H1 (cell line): ENCODE data around the gene SERPINA12. TPM values are rescaled to one million over a fixed set of nuclear protein-coding genes. Genes with fewer than 3 reads are reported as not detected.

ENCODE experiments used
- CTCF ChIA-PET: fragments of 300-600 bp; sonication (Branson Sonifier 250); formaldehyde crosslinking; loops from one replicate; lab custom pipeline; 2021; ENCODE audit not compliant: partially characterized antibody; lab: Charles Lee
- POLR2A ChIA-PET: fragments of 300-600 bp; sonication (Branson Sonifier 250); formaldehyde crosslinking; loops from one replicate; lab custom pipeline; 2021; ENCODE audit warnings: inconsistent platforms; ENCODE audit not compliant: partially characterized antibody; lab: Charles Lee
- DNase-seq, 2 experiments: peaks; one replicate each; pipeline versions ENCODE4 v3.0.0 to v3.0.0-alpha.2; 2010 to 2022; ENCODE audit warnings: low spot score in 2 of 2, low read depth in 1 of 2, mixed read lengths in 1 of 2
- FAIRE-seq: peaks from 2 replicates; lab custom pipeline; 2011; peaks lifted over from hg19 to GRCh38; lab: Jason Lieb, UNC
- H2AFZ ChIP-seq: 2 replicates; pipeline ENCODE4 v1.8.1; 2012; ENCODE audit warnings: low read length, inconsistent platforms
- H2AK5ac ChIP-seq: 2 replicates; pipeline ENCODE4 v1.6.1; 2013; ENCODE audit warnings: low read depth, low read length
- H2BK120ac ChIP-seq: replicated peaks from 2 replicates; pipeline ENCODE3; 2013; ENCODE audit warnings: low read depth, low read length, inconsistent platforms
- H2BK12ac ChIP-seq: 2 replicates; pipeline ENCODE4 v1.6.1; 2013; ENCODE audit warnings: low read depth, low read length
- H2BK15ac ChIP-seq: 2 replicates; pipeline ENCODE4 v1.6.1; 2013; ENCODE audit warnings: low read length
- H2BK20ac ChIP-seq: 2 replicates; pipeline ENCODE4 v1.6.1; 2013; ENCODE audit warnings: low read length
- H2BK5ac ChIP-seq: 2 replicates; pipeline ENCODE4 v1.6.1; 2013; ENCODE audit warnings: low read depth, low read length
- H3K14ac ChIP-seq: 2 replicates; pipeline ENCODE4 v1.6.1; 2013; ENCODE audit warnings: inconsistent platforms; ENCODE audit not compliant: insufficient read length
- H3K18ac ChIP-seq: 2 replicates; pipeline ENCODE4 v1.6.1; 2013; ENCODE audit warnings: low read length; ENCODE audit errors: extremely low read depth
- H3K23ac ChIP-seq: 2 replicates; pipeline ENCODE4 v1.6.1; 2013; ENCODE audit warnings: inconsistent platforms; ENCODE audit not compliant: insufficient read length
- H3K23me2 ChIP-seq: 2 replicates; pipeline ENCODE4 v1.6.1; 2013; ENCODE audit warnings: low read depth, low read length
- H3K27ac ChIP-seq: 2 replicates; pipeline ENCODE4 v1.6.1; 2011; ENCODE audit warnings: low read depth, low read length, inconsistent platforms
- H3K27me3 ChIP-seq, 4 experiments: replicated peaks in 1 of 4; 1 replicate in 1 of 4; 2 replicates in 3 of 4; pipeline versions ENCODE4 v1.6.1 to v1.8.1; 2011 to 2013; ENCODE audit warnings: low read length in 3 of 4, mild to moderate bottlenecking in 3 of 4, inconsistent platforms in 2 of 4, mixed read lengths in 2 of 4, moderate library complexity in 1 of 4; ENCODE audit not compliant: control insufficient read depth in 3 of 4, insufficient read depth in 3 of 4; ENCODE audit errors: extremely low read depth in 1 of 4
- H3K36me3 ChIP-seq, 4 experiments: 2 replicates each; pipeline versions ENCODE4 v1.6.1 to v1.8.1; 2011 to 2013; ENCODE audit warnings: mild to moderate bottlenecking in 4 of 4, low read length in 3 of 4, moderate library complexity in 2 of 4, control low read depth in 1 of 4, inconsistent platforms in 1 of 4; ENCODE audit not compliant: insufficient read depth in 4 of 4, control insufficient read depth in 2 of 4
- H3K4ac ChIP-seq: replicated peaks from 2 replicates; pipeline ENCODE3; 2013; ENCODE audit warnings: low read length, low read depth, mixed read lengths, inconsistent platforms; ENCODE audit not compliant: insufficient read length
- H3K4me1 ChIP-seq, 4 experiments: replicated peaks in 1 of 4; 1 replicate in 1 of 4; 2 replicates in 3 of 4; pipeline versions ENCODE4 v1.6.1 to v1.8.1; 2011 to 2013; ENCODE audit warnings: low read length in 3 of 4, inconsistent platforms in 2 of 4, mixed read lengths in 1 of 4; ENCODE audit not compliant: insufficient read depth in 4 of 4, control insufficient read depth in 3 of 4
- H3K4me2 ChIP-seq, 2 experiments: 2 replicates each; pipeline versions ENCODE4 v1.6.1 to v1.8.1; 2011 to 2013; ENCODE audit warnings: low read depth in 2 of 2, low read length in 2 of 2, control low read depth in 1 of 2, inconsistent platforms in 1 of 2, mild to moderate bottlenecking in 1 of 2; ENCODE audit not compliant: insufficient read depth in 1 of 2
- H3K4me3 ChIP-seq, 4 experiments: fragments of 200-600, 300-600 bp in 1 of 4; sonication (generic), shearing (Covaris generic), sonication (Bioruptor Twin) in 1 of 4; 2 replicates each; pipeline versions ENCODE4 v1.5.1 to v1.8.1; 2011 to 2016; ENCODE audit warnings: low read length in 4 of 4, low read depth in 3 of 4, control low read depth in 2 of 4, inconsistent platforms in 2 of 4, mild to moderate bottlenecking in 2 of 4, mixed read lengths in 1 of 4, moderate library complexity in 1 of 4; ENCODE audit not compliant: insufficient read depth in 2 of 4; ENCODE audit errors: extremely low read depth in 1 of 4
- H3K56ac ChIP-seq: replicated peaks from 2 replicates; pipeline ENCODE3; 2013; ENCODE audit warnings: low read depth, mild to moderate bottlenecking, mixed read lengths, low read length, inconsistent platforms; ENCODE audit not compliant: insufficient read length
- H3K79me1 ChIP-seq: 2 replicates; pipeline ENCODE4 v1.6.1; 2013; ENCODE audit warnings: low read depth, low read length, control low read depth
- H3K79me2 ChIP-seq, 2 experiments: 2 replicates each; pipeline versions ENCODE4 v1.6.1 to v1.8.1; 2012 to 2013; ENCODE audit warnings: low read length in 2 of 2, mild to moderate bottlenecking in 2 of 2, inconsistent platforms in 1 of 2; ENCODE audit not compliant: insufficient read depth in 2 of 2, control insufficient read depth in 1 of 2
- H3K9ac ChIP-seq, 4 experiments: replicated peaks in 1 of 4; 1 replicate in 1 of 4; 2 replicates in 3 of 4; pipeline versions ENCODE4 v1.6.1 to v1.8.1; 2011 to 2013; ENCODE audit warnings: low read depth in 3 of 4, low read length in 3 of 4, control low read depth in 2 of 4, mild to moderate bottlenecking in 2 of 4, moderate library complexity in 2 of 4, inconsistent platforms in 1 of 4; ENCODE audit errors: extremely low read depth in 1 of 4
- H3K9me3 ChIP-seq, 2 experiments: 2 replicates each; pipeline versions ENCODE4 v1.6.1 to v1.8.1; 2012 to 2013; ENCODE audit warnings: mild to moderate bottlenecking in 2 of 2, moderate library complexity in 2 of 2, control low read depth in 1 of 2, inconsistent platforms in 1 of 2, low read depth in 1 of 2, low read length in 1 of 2, mixed read lengths in 1 of 2; ENCODE audit not compliant: insufficient read depth in 2 of 2
- H4K20me1 ChIP-seq, 2 experiments: replicated peaks in 1 of 2; 2 replicates each; pipeline versions ENCODE3 to v1.8.1; 2011 to 2013; ENCODE audit warnings: inconsistent platforms in 2 of 2, low read length in 2 of 2, mild to moderate bottlenecking in 1 of 2; ENCODE audit not compliant: insufficient read depth in 2 of 2, control insufficient read depth in 1 of 2
- H4K5ac ChIP-seq: 2 replicates; pipeline ENCODE4 v1.6.1; 2013; ENCODE audit warnings: low read length, low read depth, mixed read lengths, inconsistent platforms; ENCODE audit not compliant: insufficient read length
- H4K8ac ChIP-seq: 2 replicates; pipeline ENCODE4 v1.8.0; 2013; ENCODE audit warnings: mild to moderate bottlenecking, moderate library complexity, low read length, inconsistent platforms; ENCODE audit not compliant: insufficient read depth; ENCODE audit errors: extremely low read depth
- H4K91ac ChIP-seq: replicated peaks from 2 replicates; pipeline ENCODE3; 2013; ENCODE audit warnings: low read length, mixed read lengths, inconsistent platforms; ENCODE audit not compliant: insufficient read length
- CBX5 ChIP-seq: fragments of 300-800, 300-1000 bp; sonication (generic); IDR thresholded peaks from 2 replicates; pipeline ENCODE4 v1.7.1; 2016; ENCODE audit warnings: antibody characterized with exemption, low read length, low read depth
- CEBPB ChIP-seq: IDR thresholded peaks from 2 replicates; pipeline ENCODE4 v1.6.1; 2012; ENCODE audit warnings: low read depth, low read length
- GTF2F1 ChIP-seq: IDR thresholded peaks from 2 replicates; pipeline ENCODE4 v1.6.1; 2012; ENCODE audit warnings: low read depth, low read length, improper control_type of control experiment, borderline replicate concordance
- KDM4A ChIP-seq: IDR thresholded peaks from one replicate; pipeline ENCODE4 v1.7.1; 2012; ENCODE audit warnings: low read depth, mild to moderate bottlenecking, moderate library complexity, low read length, inconsistent platforms; ENCODE audit not compliant: severe bottlenecking
- PHF8 ChIP-seq: fragments of 200-600 bp; sonication (generic); conservative IDR thresholded peaks from 2 replicates; pipeline ENCODE4 v1.7.1; 2012; ENCODE audit warnings: low read depth, mild to moderate bottlenecking, inconsistent platforms, low read length, moderate library complexity
- RAD21 ChIP-seq, 2 experiments: IDR thresholded peaks in 1 of 2; conservative IDR thresholded peaks in 1 of 2; 2 replicates each; pipeline ENCODE4 v1.6.1; 2011; ENCODE audit warnings: low read depth in 2 of 2, low read length in 2 of 2, improper control_type of control experiment in 1 of 2, inconsistent platforms in 1 of 2, mild to moderate bottlenecking in 1 of 2, moderate library complexity in 1 of 2
- WGBS, 2 experiments: shearing (Covaris generic) in 1 of 2; methylation state at CpG; one replicate each; pipeline versions ENCODE4 v1.1.6 to v1.1.7; 2013 to 2015; ENCODE audit warnings: low lambda C conversion rate in 2 of 2, mixed read lengths in 2 of 2, inconsistent platforms in 1 of 2, low coverage in 1 of 2, missing lambda C conversion rate in 1 of 2; ENCODE audit not compliant: insufficient replicate concordance in 2 of 2, insufficient coverage in 1 of 2, insufficient read length in 1 of 2; ENCODE audit errors: extremely low coverage in 1 of 2, missing lambda C conversion rate in 1 of 2; 5-methylcytosine and 5-hydroxymethylcytosine counted together
- polyA plus RNA-seq, 7 experiments: library from polyadenylated mRNA; depleted of rRNA in 3 of 7; stranded (reverse) in 5 of 7; unstranded in 2 of 7; fragments of >200 nt in 5 of 7; fragments of 200-250 nt in 2 of 7; gene quantifications; 1 replicate in 5 of 7; 2 replicates in 1 of 7; 4 replicates in 1 of 7; pipeline versions ENCODE4 v1.2.1 to v1.2.3, GENCODE V29; 2011 to 2013; ENCODE audit warnings: missing spikeins in 2 of 7, mixed read lengths in 2 of 7
- total RNA-seq: library from RNA; stranded (reverse); fragmentation: NEBNext Ultra II Directional; extraction: Animal tissue kit (Norgen Biotek cat#: 25700); gene quantifications from 2 replicates; pipeline ENCODE4 v1.2.1, GENCODE V29; 2021

SERPINA12 gene
- total and polyA plus RNA-seq, 2 of the 8 experiments (the other 6 are each of a cell fraction or from before 2014, with no cell fraction given): not detected

- H2AFZ ChIP-seq: no peak overlapping the region
- ChIA-PET POLR2A (no interaction called here), CTCF (interaction anchor here (1.6 to 2.8 kb wide), 2 partner anchors 23 to 29 kb away, joined by 4 to 13 read pairs; no protein-coding TSS in a partner anchor)
- no peak overlapping the region for H3K56ac ChIP-seq
- no peaks in the 10 kb centered on the region for H3K27me3 ChIP-seq
- peaks cover 17 to 21% of the 10 kb centered on the region in 2 experiments for H3K9me3 ChIP-seq
- TF ChIP-seq RAD21 (IDR thresholded peaks at IDR 0.05 in 1 of 2, conservative IDR thresholded peaks at IDR 0.05 in 1 of 2; ENCODE audit: low read depth in 2 of 2, low read length in 2 of 2): no peak
- TF ChIP-seq GTF2F1: no peak
- TF ChIP-seq PHF8: no peak
- TF ChIP-seq CEBPB: no peak
- no peak for TF ChIP-seq KDM4A
- no peak for TF ChIP-seq CBX5
- no peak overlapping the region for H3K9ac ChIP-seq
- no peak overlapping the region for H3K4ac ChIP-seq
- DNase-seq: no peak
- H2BK15ac ChIP-seq: no peak overlapping the region
- no peak overlapping the region for H3K27ac ChIP-seq
- no peak overlapping the region for H4K8ac ChIP-seq
- H4K5ac ChIP-seq: no peak overlapping the region
- no peak overlapping the region for H3K18ac ChIP-seq
- peaks cover 5% of the 10 kb centered on the region; the same call in 1 of the 2 replicates for H3K23me2 ChIP-seq
- no peak overlapping the region for H2BK5ac ChIP-seq
- no peaks in the 10 kb centered on the region; a peak in 1 of 7 replicates for H3K4me1 ChIP-seq
- no peaks in the 10 kb centered on the region for H3K79me2 ChIP-seq
- no peak for FAIRE-seq
- H3K4me3 ChIP-seq: no peak overlapping the region
- no peak overlapping the region for H4K91ac ChIP-seq
- H3K79me1 ChIP-seq: no peaks in the 10 kb centered on the region
- no peak overlapping the region for H2BK20ac ChIP-seq
- 94% methylated on average over 7 of the region's 7 CpGs; no CpG with 5 or more reads in 1 of the 2 experiments for WGBS, 2 experiments
- no peak overlapping the region for H2AK5ac ChIP-seq
- no peaks in the 10 kb centered on the region for H3K36me3 ChIP-seq
- H3K23ac ChIP-seq: no peak overlapping the region
- H3K4me2 ChIP-seq: no peak overlapping the region
- H3K14ac ChIP-seq: no peak overlapping the region
- no peak overlapping the region for H2BK12ac ChIP-seq
- no peak overlapping the region for H2BK120ac ChIP-seq
- no peaks in the 10 kb centered on the region for H4K20me1 ChIP-seq
Observed at GRCh38 chr14:94462763-94463572, 46.3 kb downstream of the SERPINA12 start.
